Parathyroid adenoma (tissue), 2 donors: ENCODE measurements around the gene RAF1.
A peak's percentile ranks its signal among the peaks of the same experiment; 100 is the strongest.
"Not testable (repeated sequence)": the region's sequence is repeated elsewhere in the genome, so short reads cannot be mapped to it uniquely, and the experiment has no call there.

Experiments
- H2AFZ ChIP-seq: fragments of 300-600 bp; sonication (generic); one replicate; pipeline ENCODE4 v1.7.0; 2017; ENCODE audit warnings: antibody characterized with exemption, mild to moderate bottlenecking
- H3K27ac ChIP-seq: fragments of 300-600 bp; sonication (generic); one replicate; pipeline ENCODE4 v1.7.0; 2017
- H3K27me3 ChIP-seq: fragments of 300-600 bp; sonication (generic); one replicate; pipeline ENCODE4 v1.7.0; 2017; ENCODE audit warnings: low read length; ENCODE audit not compliant: control insufficient read depth, insufficient read depth
- H3K36me3 ChIP-seq: fragments of 300-600 bp; sonication (generic); one replicate; pipeline ENCODE4 v1.7.0; 2017; ENCODE audit warnings: low read length; ENCODE audit not compliant: control insufficient read depth, insufficient read depth
- H3K4me1 ChIP-seq: fragments of 300-600 bp; sonication (generic); one replicate; pipeline ENCODE4 v1.7.0; 2017; ENCODE audit warnings: control low read depth
- H3K4me2 ChIP-seq: fragments of 300-600 bp; sonication (generic); one replicate; pipeline ENCODE4 v1.7.0; 2017; ENCODE audit warnings: low read length
- H3K4me3 ChIP-seq: fragments of 300-600 bp; sonication (generic); one replicate; pipeline ENCODE4 v1.7.0; 2017; ENCODE audit warnings: low read depth, low read length
- H3K79me2 ChIP-seq: fragments of 300-600 bp; sonication (generic); one replicate; pipeline ENCODE4 v1.7.0; 2017; ENCODE audit warnings: control low read depth
- H3K9ac ChIP-seq: fragments of 300-600 bp; sonication (generic); one replicate; pipeline ENCODE4 v1.7.0; 2017; ENCODE audit warnings: mild to moderate bottlenecking
- H3K9me3 ChIP-seq: fragments of 300-600 bp; sonication (generic); one replicate; pipeline ENCODE4 v1.7.0; 2017; ENCODE audit warnings: low read length; ENCODE audit not compliant: control insufficient read depth
- TF ChIP-seq, protein P1 (sequence below): fragments of 300-600 bp; sonication (generic); IDR thresholded peaks from one replicate; pipeline ENCODE4 v1.7.0; 2017; ENCODE audit warnings: antibody characterized with exemption, mild to moderate bottlenecking
- donor health status: primary hyperparathyroidism.

RAF1 gene

DNA sequence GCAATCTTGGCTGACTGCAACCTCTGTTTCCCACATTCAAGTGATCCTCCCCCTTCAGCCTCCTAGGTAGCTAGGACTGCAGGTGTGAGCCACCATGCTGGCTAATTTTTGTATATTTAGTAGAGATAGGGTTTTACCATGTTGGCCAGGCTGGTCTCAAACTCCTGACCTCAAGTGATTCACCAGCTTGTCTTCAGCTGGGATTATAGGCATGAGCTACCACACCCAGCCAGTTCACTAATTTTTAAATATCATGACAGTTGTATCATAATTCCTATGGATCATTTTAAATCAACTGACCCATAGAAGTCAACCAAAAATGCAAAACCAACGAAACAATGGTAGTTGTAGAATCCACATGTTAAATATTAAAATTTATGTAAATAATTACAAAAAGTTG, 35.1 kb downstream of the RAF1 start:
- Histone ChIP-seq H3K9me3 (no peaks in the 10 kb centered on the region), H3K79me2 (peaks cover 62% of the 10 kb centered on the region), H2AFZ (no peak overlapping the region), H3K36me3 (no peaks in the 10 kb centered on the region), H3K4me2 (no peak overlapping the region), H3K27me3 (no peaks in the 10 kb centered on the region), H3K4me1 (peaks cover 11% of the 10 kb centered on the region), H3K27ac (no peak overlapping the region), H3K4me3 (no peak overlapping the region), H3K9ac (no peak overlapping the region)
- TF ChIP-seq, protein P1, sequence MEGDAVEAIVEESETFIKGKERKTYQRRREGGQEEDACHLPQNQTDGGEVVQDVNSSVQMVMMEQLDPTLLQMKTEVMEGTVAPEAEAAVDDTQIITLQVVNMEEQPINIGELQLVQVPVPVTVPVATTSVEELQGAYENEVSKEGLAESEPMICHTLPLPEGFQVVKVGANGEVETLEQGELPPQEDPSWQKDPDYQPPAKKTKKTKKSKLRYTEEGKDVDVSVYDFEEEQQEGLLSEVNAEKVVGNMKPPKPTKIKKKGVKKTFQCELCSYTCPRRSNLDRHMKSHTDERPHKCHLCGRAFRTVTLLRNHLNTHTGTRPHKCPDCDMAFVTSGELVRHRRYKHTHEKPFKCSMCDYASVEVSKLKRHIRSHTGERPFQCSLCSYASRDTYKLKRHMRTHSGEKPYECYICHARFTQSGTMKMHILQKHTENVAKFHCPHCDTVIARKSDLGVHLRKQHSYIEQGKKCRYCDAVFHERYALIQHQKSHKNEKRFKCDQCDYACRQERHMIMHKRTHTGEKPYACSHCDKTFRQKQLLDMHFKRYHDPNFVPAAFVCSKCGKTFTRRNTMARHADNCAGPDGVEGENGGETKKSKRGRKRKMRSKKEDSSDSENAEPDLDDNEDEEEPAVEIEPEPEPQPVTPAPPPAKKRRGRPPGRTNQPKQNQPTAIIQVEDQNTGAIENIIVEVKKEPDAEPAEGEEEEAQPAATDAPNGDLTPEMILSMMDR, result no peak

DNA sequence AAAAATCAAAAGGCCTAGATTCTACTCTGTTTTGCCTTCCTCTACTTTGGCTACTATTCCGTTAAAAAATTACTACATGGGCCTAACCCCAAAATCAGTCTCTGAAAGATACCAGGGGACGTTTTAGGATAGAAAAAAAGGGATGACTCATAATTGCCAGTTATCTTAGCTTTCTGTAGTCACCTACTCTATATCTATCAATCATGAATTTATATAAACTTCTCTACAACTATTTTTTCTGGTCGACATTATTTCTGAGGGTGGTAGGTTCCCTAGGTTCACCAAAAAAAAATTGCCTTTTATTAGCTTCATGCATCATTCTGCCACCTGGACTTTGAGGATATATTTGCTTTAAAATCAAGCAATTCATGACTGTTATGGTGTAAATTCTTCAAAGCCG, 36.5 kb downstream of the RAF1 start:
- Histone ChIP-seq H3K79me2 (peaks cover 61% of the 10 kb centered on the region), H3K36me3 (no peaks in the 10 kb centered on the region), H3K4me3 (no peak overlapping the region), H3K9me3 (no peaks in the 10 kb centered on the region), H3K27ac (no peak overlapping the region), H3K4me1 (peaks cover 11% of the 10 kb centered on the region), H3K4me2 (no peak overlapping the region), H3K27me3 (no peaks in the 10 kb centered on the region), H3K9ac (no peak overlapping the region), H2AFZ (no peak overlapping the region)
- TF ChIP-seq, protein P1, result no peak

DNA sequence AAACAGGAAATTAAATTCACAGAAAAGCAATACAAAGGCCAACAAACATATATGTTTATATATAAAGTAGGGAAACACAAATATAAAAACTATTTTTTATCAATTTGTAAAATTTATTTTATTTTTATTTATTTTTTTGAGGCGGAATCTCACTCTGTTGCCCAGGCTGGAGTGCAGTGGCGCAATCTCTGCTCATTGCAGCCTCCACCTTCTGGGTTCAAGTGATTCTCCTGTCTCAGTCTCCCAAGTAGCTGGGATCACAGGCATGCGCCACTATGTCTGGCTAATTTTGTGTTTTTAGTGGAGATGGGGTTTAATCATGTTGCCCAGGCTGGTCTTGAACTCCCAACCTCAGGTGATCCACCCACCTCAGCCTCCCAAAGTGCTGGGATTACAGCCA, 39.0 kb downstream of the RAF1 start:
- H3K9ac ChIP-seq, H3K27me3 ChIP-seq, H3K27ac ChIP-seq, H2AFZ ChIP-seq, H3K36me3 ChIP-seq, H3K4me1 ChIP-seq, H3K4me3 ChIP-seq, H3K9me3 ChIP-seq, H3K4me2 ChIP-seq: not testable (repeated sequence)
- H3K79me2 ChIP-seq, result peaks cover 50% of the 10 kb centered on the region

DNA sequence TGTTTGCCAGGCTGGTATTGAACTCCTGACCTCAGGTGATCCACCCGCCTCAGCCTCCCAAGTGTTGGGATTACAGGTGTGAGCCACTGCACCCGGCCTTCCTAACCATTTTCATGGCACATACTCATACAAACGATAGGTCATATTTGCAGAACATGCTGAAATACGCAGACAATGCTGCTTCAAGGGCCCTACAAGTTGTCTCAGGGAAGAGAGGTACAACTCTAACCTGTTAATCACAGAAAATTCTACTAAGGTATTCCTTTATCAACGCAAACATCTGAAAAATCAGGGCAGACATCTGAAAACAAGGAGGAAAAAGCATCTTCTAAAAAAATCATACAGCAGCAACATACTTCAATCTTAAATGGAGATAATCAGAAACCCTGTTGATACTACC, 39.9 kb downstream of the RAF1 start:
- H3K9ac ChIP-seq, result no peak overlapping the region
- TF ChIP-seq, protein P1, result no peak
- H3K36me3 ChIP-seq, result no peaks in the 10 kb centered on the region
- no peaks in the 10 kb centered on the region for H3K27me3 ChIP-seq
- peaks cover under 1% of the 10 kb centered on the region for H3K4me1 ChIP-seq
- H3K4me3 ChIP-seq, result no peak overlapping the region
- peak overlapping the region; percentile 0 for H3K4me2 ChIP-seq
- H2AFZ ChIP-seq, result no peak overlapping the region
- peaks cover 46% of the 10 kb centered on the region for H3K79me2 ChIP-seq
- H3K27ac ChIP-seq, result no peak overlapping the region
- no peaks in the 10 kb centered on the region for H3K9me3 ChIP-seq

DNA sequence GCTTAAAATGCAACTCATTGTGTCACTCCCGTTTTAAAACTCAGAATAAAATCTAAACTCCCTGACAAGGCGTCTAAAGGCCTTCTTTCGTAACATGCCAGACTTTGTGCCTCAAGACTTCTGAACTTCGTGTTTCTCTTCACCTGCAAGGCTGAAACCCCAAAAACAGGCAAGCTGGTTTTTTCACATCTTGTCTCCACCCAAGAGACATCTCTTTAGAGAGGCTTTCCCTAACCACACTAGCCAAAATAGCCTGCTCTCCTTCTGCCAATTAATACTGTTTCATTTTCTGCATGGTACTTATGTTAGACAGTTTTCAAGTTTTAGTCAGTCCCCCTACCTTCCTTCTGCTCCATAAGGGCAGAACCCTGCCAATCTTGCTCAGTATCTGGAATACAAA, 41.6 kb downstream of the RAF1 start:
- H3K27ac ChIP-seq, result no peak overlapping the region

More for the DNA sequence above, 41.6 kb downstream of the RAF1 start:
- no peaks in the 10 kb centered on the region for H3K36me3 ChIP-seq
- no peak overlapping the region for H3K4me2 ChIP-seq
- no peaks in the 10 kb centered on the region for H3K9me3 ChIP-seq
- H3K27me3 ChIP-seq, result no peaks in the 10 kb centered on the region
- no peak overlapping the region for H2AFZ ChIP-seq
- peaks cover 8% of the 10 kb centered on the region for H3K4me1 ChIP-seq
- no peak overlapping the region for H3K4me3 ChIP-seq
- H3K79me2 ChIP-seq, result peaks cover 41% of the 10 kb centered on the region
- TF ChIP-seq, protein P1, result no peak
- no peak overlapping the region for H3K9ac ChIP-seq
